Sigmoid colon (tissue), 7 donors: ENCODE results near the gene NSFL1C. TPM values are rescaled to one million over a fixed set of nuclear protein-coding genes. Genes with fewer than 3 reads are reported as not detected.
A peak's percentile ranks its signal among the peaks of the same experiment; 100 is the strongest.

Experiments used
- DNase-seq: peaks from one replicate; pipeline ENCODE4 v3.0.0-alpha.2; 2019
- H3K27ac ChIP-seq, 4 donors: fragments of 200-600 bp; sonication (generic); one replicate each; pipeline ENCODE4 v1.5.1; 2016 to 2019; ENCODE audit warnings: mild to moderate bottlenecking in 1 of 4
- H3K27me3 ChIP-seq, 3 donors: fragments of 200-600 bp; sonication (generic); one replicate each; pipeline ENCODE4 v1.5.1; 2019; ENCODE audit warnings: mild to moderate bottlenecking in 1 of 3
- H3K36me3 ChIP-seq, 4 donors: fragments of 200-600 bp; sonication (generic); one replicate each; pipeline ENCODE4 v1.5.1; 2016 to 2019
- H3K4me1 ChIP-seq, 4 donors: fragments of 200-600 bp; sonication (generic); one replicate each; pipeline ENCODE4 v1.5.1; 2017 to 2019
- H3K4me3 ChIP-seq, 4 donors: fragments of 200-600 bp; sonication (generic); one replicate each; pipeline ENCODE4 v1.5.1; 2017 to 2019; ENCODE audit warnings: mild to moderate bottlenecking in 2 of 4, moderate library complexity in 1 of 4
- H3K9me3 ChIP-seq, 4 donors: fragments of 200-600 bp in 3 of 4; sonication (generic) in 3 of 4; one replicate each; pipeline versions ENCODE4 v1.5.1 to v1.6.1; 2013 to 2019
- EP300 ChIP-seq, 4 donors: sonication (generic); formaldehyde crosslinking; IDR thresholded peaks; one replicate each; pipeline ENCODE4 v1.6.1; 2017; ENCODE audit warnings: antibody characterized with exemption in 4 of 4
- POLR2A ChIP-seq, 2 donors: fragments of 450-650 bp; IDR thresholded peaks; one replicate each; pipeline ENCODE4 v1.6.1; 2016; ENCODE audit warnings: antibody characterized with exemption in 2 of 2, mild to moderate bottlenecking in 2 of 2, moderate library complexity in 2 of 2
- POLR2AphosphoS5 ChIP-seq, 4 donors: sonication (generic); formaldehyde crosslinking; IDR thresholded peaks; one replicate each; pipeline ENCODE4 v1.6.1; 2017; ENCODE audit warnings: antibody characterized with exemption in 4 of 4
- WGBS, 2 donors: extraction: QIAGEN DNeasy Blood & Tissue Kit; methylation state at CpG; one replicate each; pipeline ENCODE4 v1.1.7; 2013; 5-methylcytosine and 5-hydroxymethylcytosine counted together
- intact Hi-C: fragments of 100-400 bp; cut with DNase I; formaldehyde crosslinking; loops from one replicate; pipeline ENCODE4 v1.15.1; 2023
- polyA plus RNA-seq, 3 donors: library from polyadenylated mRNA; stranded (reverse); fragments of 200-250 nt; gene quantifications; one replicate each; pipeline ENCODE4 v1.2.3, GENCODE V29; 2013
- total RNA-seq, 4 donors: library from RNA; depleted of rRNA; stranded (reverse); fragments of >200 nt; gene quantifications; one replicate each; pipeline ENCODE4 v1.1.0, GENCODE V29; 2016
- TF ChIP-seq, protein P1 (sequence below), 4 experiments: fragments of 450-650 bp in 3 of 4; fragments of 200-600 bp in 1 of 4; IDR thresholded peaks; one replicate each; pipeline ENCODE4 v1.5.1; 2016 to 2019; ENCODE audit warnings: antibody characterized with exemption in 4 of 4, mild to moderate bottlenecking in 3 of 4, moderate library complexity in 2 of 4
- donor health status: healthy with polysubstance abuse.
- donor health status: Bipolar disorder and iron deficiency.
- donor health status: healthy.

NSFL1C gene
- total and polyA plus RNA-seq, 7 donors, result 33.5 to 61.9 (median 46.5) TPM

DNA sequence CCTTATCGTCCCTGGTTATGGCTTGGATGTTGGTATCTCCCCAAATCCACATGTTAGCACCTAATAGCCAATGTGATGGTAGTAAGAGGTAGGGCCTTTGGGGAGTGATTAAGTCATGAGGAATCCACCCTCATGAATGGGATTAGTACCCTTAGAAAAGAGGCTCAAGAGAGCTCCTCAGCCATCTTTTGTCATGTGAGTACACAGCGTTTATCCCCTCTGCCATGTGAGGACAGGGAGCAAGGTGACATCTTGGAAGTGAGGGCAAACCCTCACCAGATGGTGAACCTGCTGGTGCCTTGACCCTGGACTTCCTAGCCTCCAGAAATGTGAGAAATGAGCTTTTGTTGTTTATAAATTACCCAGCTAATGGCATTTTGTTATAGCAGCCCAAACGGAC lies 40.6 kb upstream of the NSFL1C start:
- H3K36me3 ChIP-seq, result no peaks in the 10 kb centered on the region
- DNase-seq, result no peak
- TF ChIP-seq, protein P1, sequence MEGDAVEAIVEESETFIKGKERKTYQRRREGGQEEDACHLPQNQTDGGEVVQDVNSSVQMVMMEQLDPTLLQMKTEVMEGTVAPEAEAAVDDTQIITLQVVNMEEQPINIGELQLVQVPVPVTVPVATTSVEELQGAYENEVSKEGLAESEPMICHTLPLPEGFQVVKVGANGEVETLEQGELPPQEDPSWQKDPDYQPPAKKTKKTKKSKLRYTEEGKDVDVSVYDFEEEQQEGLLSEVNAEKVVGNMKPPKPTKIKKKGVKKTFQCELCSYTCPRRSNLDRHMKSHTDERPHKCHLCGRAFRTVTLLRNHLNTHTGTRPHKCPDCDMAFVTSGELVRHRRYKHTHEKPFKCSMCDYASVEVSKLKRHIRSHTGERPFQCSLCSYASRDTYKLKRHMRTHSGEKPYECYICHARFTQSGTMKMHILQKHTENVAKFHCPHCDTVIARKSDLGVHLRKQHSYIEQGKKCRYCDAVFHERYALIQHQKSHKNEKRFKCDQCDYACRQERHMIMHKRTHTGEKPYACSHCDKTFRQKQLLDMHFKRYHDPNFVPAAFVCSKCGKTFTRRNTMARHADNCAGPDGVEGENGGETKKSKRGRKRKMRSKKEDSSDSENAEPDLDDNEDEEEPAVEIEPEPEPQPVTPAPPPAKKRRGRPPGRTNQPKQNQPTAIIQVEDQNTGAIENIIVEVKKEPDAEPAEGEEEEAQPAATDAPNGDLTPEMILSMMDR (IDR thresholded peaks at IDR 0.05), result no peak
- TF ChIP-seq EP300 (IDR thresholded peaks at IDR 0.05) (no peak), POLR2AphosphoS5 (IDR thresholded peaks at IDR 0.05) (no peak)
- WGBS, 2 donors, result 80 to 86% methylated on average over 3 of the region's 3 CpGs
- intact Hi-C loops, result no loop called here
- no peak overlapping the region for H3K4me3 ChIP-seq
- no peaks in the 10 kb centered on the region for H3K4me1 ChIP-seq
- H3K27ac ChIP-seq, result no peak overlapping the region
- H3K9me3 ChIP-seq, result no peaks in the 10 kb centered on the region
- H3K27me3 ChIP-seq, result peaks cover 0 to 6% (median 0%) of the 10 kb centered on the region in 3 donors

- TF ChIP-seq POLR2AphosphoS5 (IDR thresholded peaks at IDR 0.05), result no peak
- no peak for TF ChIP-seq EP300 (IDR thresholded peaks at IDR 0.05)
- no peak for TF ChIP-seq POLR2A (IDR thresholded peaks at IDR 0.05)
- TF ChIP-seq, protein P1 (IDR thresholded peaks at IDR 0.05), result no peak
- intact Hi-C loops, result no loop called here
- no peaks in the 10 kb centered on the region for H3K36me3 ChIP-seq
- H3K27me3 ChIP-seq, result peaks cover 0 to 5% (median 0%) of the 10 kb centered on the region in 3 donors
- H3K27ac ChIP-seq, result no peak overlapping the region
- no peak for DNase-seq
- H3K9me3 ChIP-seq, result no peaks in the 10 kb centered on the region
- no peaks in the 10 kb centered on the region for H3K4me1 ChIP-seq
- WGBS, 2 donors, result 64 to 70% methylated on average over 1 of the region's 1 CpG
- H3K4me3 ChIP-seq, result no peak overlapping the region
Measured at GRCh38 chr20:1505871-1506270, 39.2 kb upstream of the NSFL1C start.

GRCh38 chr20:1505361-1505760 lies 38.7 kb upstream of the NSFL1C start:
- H3K27me3 ChIP-seq, result peaks cover 0 to 5% (median 0%) of the 10 kb centered on the region in 3 donors
- no peak overlapping the region for H3K4me3 ChIP-seq
- H3K36me3 ChIP-seq, result no peaks in the 10 kb centered on the region
- WGBS, 2 donors, result 76 to 83% methylated on average over 3 of the region's 3 CpGs
- intact Hi-C loops, result no loop called here
- H3K9me3 ChIP-seq, result no peaks in the 10 kb centered on the region
- H3K27ac ChIP-seq, result no peak overlapping the region
- DNase-seq, result no peak
- H3K4me1 ChIP-seq, result no peaks in the 10 kb centered on the region
- TF ChIP-seq, protein P1 (IDR thresholded peaks at IDR 0.05), result no peak
- TF ChIP-seq EP300 (IDR thresholded peaks at IDR 0.05), result no peak
- TF ChIP-seq POLR2A (IDR thresholded peaks at IDR 0.05), result no peak
- TF ChIP-seq POLR2AphosphoS5 (IDR thresholded peaks at IDR 0.05), result no peak

DNA sequence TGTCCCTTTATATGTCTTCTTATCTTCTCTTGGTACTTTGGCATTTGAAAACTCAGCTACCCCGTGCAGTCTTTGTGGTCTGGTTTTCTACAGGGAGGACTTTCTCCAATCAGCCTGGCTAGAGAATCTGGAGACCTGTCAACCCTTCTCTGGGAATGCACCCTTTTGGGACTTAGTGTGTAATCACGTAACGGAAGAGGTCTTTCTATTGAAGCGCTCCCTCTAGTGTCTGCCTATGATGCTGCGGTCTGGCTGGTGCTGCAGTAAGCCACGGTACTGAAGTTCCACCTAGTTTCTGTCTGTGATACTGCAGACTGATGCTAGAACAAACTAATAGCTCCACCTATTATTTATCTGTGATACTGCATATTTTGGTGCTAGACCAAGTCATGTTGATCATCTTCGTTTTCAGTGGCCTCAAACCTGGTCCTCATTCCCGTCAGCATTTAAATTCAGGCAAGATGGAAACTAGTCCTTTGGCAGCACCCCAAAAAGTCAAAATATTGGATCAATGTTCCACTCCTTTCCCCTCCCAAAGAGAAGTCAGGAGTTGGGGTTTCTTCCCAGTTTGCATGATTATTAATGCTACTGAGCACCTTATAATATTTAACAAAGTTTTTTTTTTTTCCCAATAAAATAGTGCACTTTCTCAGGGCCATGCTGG lies 37.0 kb upstream of the NSFL1C start:
- H3K4me3 ChIP-seq, result no peak overlapping the region
- DNase-seq, result no peak
- 0 to 3% methylated on average over 8 of the region's 8 CpGs for WGBS, 2 donors
- H3K9me3 ChIP-seq, result no peaks in the 10 kb centered on the region
- no peak overlapping the region for H3K27ac ChIP-seq
- TF ChIP-seq POLR2A (IDR thresholded peaks at IDR 0.05), result no peak
- TF ChIP-seq EP300 (IDR thresholded peaks at IDR 0.05), result no peak
- TF ChIP-seq, protein P1 (IDR thresholded peaks at IDR 0.05), result peak in 3 of 4 experiments; percentile 32 to 62 (median 53)
- intact Hi-C loops, result no loop called here
- H3K4me1 ChIP-seq, result no peaks in the 10 kb centered on the region
- H3K27me3 ChIP-seq, result peaks cover 0 to 5% (median 0%) of the 10 kb centered on the region in 3 donors
- H3K36me3 ChIP-seq, result no peaks in the 10 kb centered on the region

DNA sequence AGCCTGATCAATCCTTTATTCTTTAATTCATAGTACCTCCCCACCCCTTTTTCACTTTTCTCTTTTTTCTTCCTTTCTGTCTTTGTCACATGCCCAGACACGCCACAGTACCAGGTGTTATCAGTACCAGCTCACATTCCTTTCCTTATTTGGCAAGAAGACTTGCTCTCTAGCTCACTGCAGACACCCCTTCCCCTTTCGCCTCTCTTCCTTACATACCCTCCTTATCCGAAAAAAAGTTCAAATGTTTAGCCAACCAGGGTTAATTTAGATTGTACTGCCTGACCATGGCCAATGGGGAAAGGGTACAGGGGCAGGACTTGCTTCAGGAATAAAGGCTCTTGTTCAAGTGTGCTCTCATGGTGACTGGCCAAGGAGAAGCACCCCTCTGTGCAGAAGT lies 33.8 kb upstream of the NSFL1C start:
- TF ChIP-seq, protein P1 (IDR thresholded peaks at IDR 0.05), result no peak
- TF ChIP-seq EP300 (IDR thresholded peaks at IDR 0.05), result no peak
- TF ChIP-seq POLR2AphosphoS5 (IDR thresholded peaks at IDR 0.05), result no peak
- no peak for TF ChIP-seq POLR2A (IDR thresholded peaks at IDR 0.05)
- Histone ChIP-seq H3K27ac (no peak overlapping the region), H3K27me3 (peaks cover 0 to 5% (median 0%) of the 10 kb centered on the region in 3 donors), H3K9me3 (no peaks in the 10 kb centered on the region), H3K36me3 (no peaks in the 10 kb centered on the region), H3K4me3 (no peak overlapping the region), H3K4me1 (no peaks in the 10 kb centered on the region)
- no peak for DNase-seq
- intact Hi-C loops, result no loop called here
- WGBS, 2 donors, result 48 to 51% methylated on average over 3 of the region's 3 CpGs
